Activated CD4-positive, alpha-beta T cell treated with anti-CD3 and anti-CD28 coated beads, Interleukin-2, amount 10 ng/mL, durations not matched to agents 7 days and 5 days (primary cell): ENCODE data around the gene APOBEC3C. TPM values are rescaled to one million over a fixed set of nuclear protein-coding genes. Genes with fewer than 3 reads are reported as not detected.
A peak's percentile ranks its signal among the peaks of the same experiment; 100 is the strongest.
"Not testable (repeated sequence)": the region's sequence is repeated elsewhere in the genome, so short reads cannot be mapped to it uniquely, and the experiment has no call there.

Source experiments
- CTCF ChIA-PET: fragments of 350-600 bp; sonication (Branson Sonifier 250); formaldehyde crosslinking; loops from one replicate; lab custom pipeline; 2021; ENCODE audit warnings: antibody characterized with exemption; lab: Charles Lee
- POLR2A ChIA-PET: fragments of 350-600 bp; sonication (Branson Sonifier 250); formaldehyde crosslinking; loops from one replicate; lab custom pipeline; 2021; ENCODE audit warnings: antibody characterized with exemption; lab: Charles Lee
- DNase-seq: peaks from one replicate; pipeline ENCODE4 v3.0.0-alpha.2; 2020
- H3K27ac Mint-ChIP-seq: one replicate; pipeline ENCODE4 v1.8.0; 2021; ENCODE audit warnings: mild to moderate bottlenecking, moderate library complexity, mixed read lengths
- H3K27me3 Mint-ChIP-seq: one replicate; pipeline ENCODE4 v1.8.0; 2021; ENCODE audit warnings: mixed read lengths
- H3K36me3 Mint-ChIP-seq: one replicate; pipeline ENCODE4 v1.8.0; 2021; ENCODE audit warnings: low read depth, mixed read lengths
- H3K4me1 Mint-ChIP-seq: one replicate; pipeline ENCODE4 v1.8.0; 2021; ENCODE audit warnings: mixed read lengths
- H3K4me3 Mint-ChIP-seq: one replicate; pipeline ENCODE4 v1.8.0; 2021; ENCODE audit warnings: mild to moderate bottlenecking, moderate library complexity, mixed read lengths
- H3K9me3 Mint-ChIP-seq: one replicate; pipeline ENCODE4 v1.8.0; 2021; ENCODE audit warnings: mixed read lengths
- total RNA-seq, 2 experiments: library from RNA; stranded (reverse); gene quantifications; one replicate each; pipeline ENCODE4 v1.2.3, GENCODE V29; 2021

Gene APOBEC3C
- total RNA-seq, 2 experiments from 2014 or later, result 111 to 144 TPM

DNA sequence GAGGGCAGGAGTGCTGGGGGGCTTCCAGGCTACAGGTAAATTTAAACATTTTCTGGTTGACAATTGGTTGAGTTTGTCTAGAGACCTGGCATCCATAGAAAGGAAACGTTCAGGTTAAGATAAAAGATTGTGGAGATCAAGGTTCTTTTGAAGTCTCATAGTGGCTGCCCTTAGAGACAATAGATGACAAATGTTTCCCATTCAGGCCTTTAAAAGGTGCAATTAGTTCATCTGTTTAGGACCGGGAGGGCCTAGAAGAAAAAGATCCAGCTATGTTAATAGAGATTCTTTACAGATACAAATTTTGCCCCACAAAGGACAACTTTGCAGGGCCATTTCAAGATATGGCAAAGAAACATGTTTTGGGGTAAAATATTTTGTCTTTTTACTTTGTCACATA, 23.0 kb downstream of the APOBEC3C start:
- peak overlapping the region; percentile 10 for H3K27ac Mint-ChIP-seq
- DNase-seq, H3K4me3 Mint-ChIP-seq, H3K27me3 Mint-ChIP-seq, POLR2A ChIA-PET, H3K36me3 Mint-ChIP-seq, H3K9me3 Mint-ChIP-seq: not testable (repeated sequence)
- CTCF ChIA-PET, result interaction anchor here (0.7 kb wide), 1 partner anchor 8 kb away, joined by 4 read pairs; no protein-coding TSS in a partner anchor
- H3K4me1 Mint-ChIP-seq, result peaks cover 40% of the 10 kb centered on the region

DNA sequence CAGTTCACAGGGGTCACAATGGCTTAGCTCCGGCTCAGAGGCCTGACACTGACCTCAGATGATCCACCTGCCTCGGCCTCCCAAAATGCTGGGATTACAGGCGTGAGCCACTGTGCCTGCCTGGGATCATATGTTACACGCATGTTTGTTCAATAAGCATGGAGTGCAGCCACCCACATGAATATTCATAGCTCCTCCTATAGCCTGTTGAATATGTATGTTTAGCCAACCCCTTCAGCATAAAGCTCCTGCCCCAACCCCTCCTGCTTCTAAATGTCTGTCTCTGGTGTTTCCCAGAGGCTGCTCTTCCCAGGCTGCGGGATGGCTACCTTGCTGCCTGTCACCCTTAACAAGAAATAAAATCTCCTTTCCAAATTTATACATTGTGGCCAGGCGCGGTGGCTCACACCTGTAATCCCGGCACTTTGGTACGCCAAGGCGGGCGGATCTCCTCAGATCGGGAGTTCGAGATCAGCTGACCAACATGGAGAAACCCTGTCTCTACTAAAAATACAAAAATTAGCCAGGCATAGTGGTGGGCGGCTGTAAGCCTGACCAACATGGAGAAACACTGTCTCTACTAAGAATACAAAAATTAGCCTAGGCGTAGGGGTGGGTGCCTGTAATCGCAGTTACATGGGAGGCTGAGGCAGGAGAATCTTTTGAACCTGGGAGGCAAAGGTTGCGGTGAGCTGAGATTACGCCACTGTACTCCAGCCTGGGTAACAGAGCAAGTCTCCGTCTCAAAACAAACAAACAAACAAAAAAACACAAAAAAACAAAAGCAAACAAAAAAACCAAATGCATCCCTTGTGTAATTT, 25.5 kb downstream of the APOBEC3C start:
- Mint-ChIP-seq H3K27me3 (no peaks in the 10 kb centered on the region), H3K4me1 (peaks cover 53% of the 10 kb centered on the region), H3K27ac (peak overlapping the region; percentile 81), H3K9me3 (no peaks in the 10 kb centered on the region), H3K4me3 (peak overlapping the region; percentile 92), H3K36me3 (peaks cover 7% of the 10 kb centered on the region)
- CTCF ChIA-PET, result interaction anchor here (1.2 to 1.4 kb wide), 2 partner anchors 11 to 169 kb away, joined by 3 to 5 read pairs; no protein-coding TSS in a partner anchor
- no peak for DNase-seq
- POLR2A ChIA-PET, result no interaction called here

DNA sequence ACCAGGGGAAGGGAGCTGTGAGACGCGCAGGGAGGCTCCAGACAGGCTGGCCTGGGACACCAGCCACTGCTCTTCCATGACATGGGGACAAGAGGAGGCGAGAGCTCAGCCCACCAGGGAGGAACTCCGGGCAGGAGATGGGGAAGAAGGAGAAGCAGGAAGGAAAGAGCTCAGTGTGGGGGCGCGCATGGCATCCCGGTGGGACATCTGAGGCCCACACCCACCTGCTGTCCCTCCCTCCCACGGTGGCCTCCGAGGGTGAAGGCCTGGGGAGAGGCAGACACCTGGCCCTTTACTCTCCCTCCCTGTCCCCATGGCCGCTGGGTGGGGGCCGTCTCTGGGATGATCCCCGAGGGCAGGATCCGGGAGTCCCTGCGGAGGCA, 26.1 kb downstream of the APOBEC3C start:
- Mint-ChIP-seq H3K4me3 (peak overlapping the region; percentile 92), H3K4me1 (peaks cover 56% of the 10 kb centered on the region), H3K36me3 (peaks cover 11% of the 10 kb centered on the region), H3K27ac (peak overlapping the region; percentile 81)
- CTCF ChIA-PET, result interaction anchor here (1.2 to 1.4 kb wide), 2 partner anchors 12 to 170 kb away, joined by 3 to 5 read pairs; no protein-coding TSS in a partner anchor
- DNase-seq, POLR2A ChIA-PET, H3K27me3 Mint-ChIP-seq, H3K9me3 Mint-ChIP-seq: not testable (repeated sequence)

DNA sequence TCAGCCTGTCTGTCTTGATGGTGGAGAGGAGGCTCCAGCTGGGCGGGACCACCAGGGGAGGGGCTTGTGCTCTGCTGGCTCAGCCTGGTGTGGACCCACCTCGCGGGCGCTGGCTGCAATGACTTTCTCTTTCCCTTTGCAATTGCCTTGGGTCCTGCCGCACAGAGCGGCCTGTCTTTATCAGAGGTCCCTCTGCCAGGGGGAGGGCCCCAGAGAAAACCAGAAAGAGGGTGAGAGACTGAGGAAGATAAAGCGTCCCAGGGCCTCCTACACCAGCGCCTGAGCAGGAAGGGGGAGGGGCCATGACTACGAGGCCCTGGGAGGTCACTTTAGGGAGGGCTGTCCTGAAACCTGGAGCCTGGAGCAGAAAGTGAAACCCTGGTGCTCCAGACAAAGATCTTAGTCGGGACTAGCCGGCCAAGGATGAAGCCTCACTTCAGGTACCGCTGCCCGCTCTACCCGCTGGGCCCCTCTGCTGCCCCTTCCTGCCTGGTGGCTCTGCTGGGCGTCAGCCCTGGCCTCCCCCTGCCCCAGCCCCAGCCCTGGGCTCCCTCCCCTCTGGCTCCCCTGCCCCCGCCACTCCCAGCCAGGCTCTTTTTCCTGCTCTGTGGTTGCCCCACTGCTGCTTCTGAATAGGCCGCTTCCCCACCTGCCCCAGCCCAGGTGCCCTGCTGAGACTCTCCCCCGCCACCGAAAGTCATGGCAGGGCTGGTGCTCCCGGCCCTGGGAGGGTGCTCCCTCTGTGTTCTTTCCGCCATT, 26.7 kb downstream of the APOBEC3C start, which contains the start of gene APOBEC3F:
TSS of gene APOBEC3F (plus strand) at position 327 of the 759 bp plus-strand sequence. CDS start at position 424, 97 bp downstream.
- peaks cover 16% of the 10 kb centered on the region for H3K36me3 Mint-ChIP-seq
- H3K27ac Mint-ChIP-seq, result peak within 1 kb of the TSS; percentile 92
- peak within 1 kb of the TSS; percentile 92 for H3K4me3 Mint-ChIP-seq
- peaks cover 56% of the 10 kb centered on the region for H3K4me1 Mint-ChIP-seq
- H3K9me3 Mint-ChIP-seq, H3K27me3 Mint-ChIP-seq, POLR2A ChIA-PET: not testable (repeated sequence)
- DNase-seq, result peak; percentile 75
- CTCF ChIA-PET, result interaction anchor here (0.6 to 1.4 kb wide), 3 partner anchors 13 to 170 kb away, joined by 3 to 5 read pairs (median 3); no protein-coding TSS in a partner anchor

DNA sequence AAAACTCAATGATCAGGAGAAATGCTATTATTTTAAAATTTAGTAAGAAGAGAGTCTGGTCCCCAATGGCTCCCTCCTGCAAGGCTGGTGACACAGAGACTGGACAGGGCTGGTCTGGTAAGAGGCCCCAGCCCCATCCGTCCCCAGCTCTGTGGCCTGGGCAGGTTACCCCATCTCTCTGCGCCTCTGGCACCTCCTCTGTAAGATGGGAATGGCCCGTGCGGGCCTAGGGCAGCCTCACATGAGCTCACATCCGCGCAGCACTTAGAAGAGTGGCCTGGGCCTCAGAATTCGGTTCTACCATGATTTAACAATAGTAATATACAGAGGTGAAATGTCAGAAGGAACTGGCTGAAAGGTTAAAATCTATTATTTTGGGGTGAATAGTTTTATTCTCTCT, 27.9 kb downstream of the APOBEC3C start:
- CTCF ChIA-PET, result no interaction called here
- Mint-ChIP-seq H3K27me3 (no peaks in the 10 kb centered on the region), H3K9me3 (no peaks in the 10 kb centered on the region), H3K4me1 (peaks cover 51% of the 10 kb centered on the region), H3K4me3 (peak overlapping the region; percentile 92), H3K27ac (peak overlapping the region; percentile 92), H3K36me3 (peaks cover 16% of the 10 kb centered on the region)
- POLR2A ChIA-PET, result no interaction called here
- no peak for DNase-seq

DNA sequence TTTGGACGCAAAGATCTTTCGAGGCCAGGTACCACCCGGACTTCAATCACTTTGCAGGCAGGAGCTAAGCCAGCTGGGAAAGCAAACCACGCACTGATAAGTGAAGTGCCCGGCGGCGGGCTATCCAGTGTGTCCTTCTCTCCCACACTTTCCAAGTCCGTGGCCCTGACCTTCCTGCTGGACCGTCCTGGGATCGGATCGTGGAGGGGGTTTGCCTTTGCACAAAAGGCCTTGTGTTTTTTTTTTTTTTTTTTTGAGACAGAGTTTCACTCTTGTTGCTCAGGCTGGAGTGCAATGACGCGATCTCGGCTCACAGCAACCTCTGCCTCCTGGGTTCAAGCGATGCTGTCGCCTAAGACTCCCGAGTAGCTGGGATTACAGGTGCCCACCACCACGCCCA, 29.0 kb downstream of the APOBEC3C start:
- peaks cover 16% of the 10 kb centered on the region for H3K36me3 Mint-ChIP-seq
- DNase-seq, H3K4me3 Mint-ChIP-seq, H3K27me3 Mint-ChIP-seq, H3K9me3 Mint-ChIP-seq, POLR2A ChIA-PET, H3K27ac Mint-ChIP-seq: not testable (repeated sequence)
- CTCF ChIA-PET, result interaction anchor here (0.7 kb wide), 1 partner anchor 106 kb away, joined by 3 read pairs; no protein-coding TSS in a partner anchor
- peaks cover 46% of the 10 kb centered on the region for H3K4me1 Mint-ChIP-seq

DNA sequence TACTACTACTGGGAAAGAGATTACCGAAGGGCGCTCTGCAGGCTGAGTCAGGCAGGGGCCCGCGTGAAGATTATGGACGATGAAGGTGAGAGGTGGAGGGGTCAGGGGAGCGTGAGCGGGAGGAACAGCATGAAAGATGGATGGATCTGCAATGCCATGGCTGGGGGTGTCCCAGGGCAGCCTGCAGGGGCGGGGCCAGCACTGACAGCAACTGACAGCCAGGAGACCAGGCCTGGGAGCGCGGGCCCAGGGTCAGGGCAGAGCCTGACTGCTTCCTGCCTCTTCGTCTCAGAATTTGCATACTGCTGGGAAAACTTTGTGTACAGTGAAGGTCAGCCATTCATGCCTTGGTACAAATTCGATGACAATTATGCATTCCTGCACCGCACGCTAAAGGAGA, 31.1 kb downstream of the APOBEC3C start:
- Mint-ChIP-seq H3K4me1 (peaks cover 33% of the 10 kb centered on the region), H3K36me3 (peaks cover 16% of the 10 kb centered on the region)
- H3K27ac Mint-ChIP-seq, CTCF ChIA-PET, H3K4me3 Mint-ChIP-seq, H3K9me3 Mint-ChIP-seq, H3K27me3 Mint-ChIP-seq, POLR2A ChIA-PET, DNase-seq: not testable (repeated sequence)

DNA sequence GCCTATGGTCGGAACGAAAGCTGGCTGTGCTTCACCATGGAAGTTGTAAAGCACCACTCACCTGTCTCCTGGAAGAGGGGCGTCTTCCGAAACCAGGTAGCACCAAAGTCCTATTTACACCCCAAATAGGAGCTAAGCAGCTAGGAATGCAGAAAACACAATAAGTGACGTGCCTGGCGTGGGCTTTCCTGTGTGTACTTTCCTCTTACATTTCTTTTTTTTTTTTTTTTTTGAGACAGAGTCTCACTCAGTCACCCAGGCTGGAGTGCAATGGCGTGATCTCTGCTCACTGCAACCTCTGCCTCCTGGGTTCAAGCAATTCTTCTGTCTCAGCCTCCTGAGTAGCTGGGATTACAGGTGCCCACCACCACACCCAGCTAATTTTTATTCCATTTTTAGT, 35.4 kb downstream of the APOBEC3C start:
- CTCF ChIA-PET, result interaction anchor here (1.2 to 1.4 kb wide), 2 partner anchors 73 to 79 kb away, joined by 3 to 4 read pairs; no protein-coding TSS in a partner anchor

DNA sequence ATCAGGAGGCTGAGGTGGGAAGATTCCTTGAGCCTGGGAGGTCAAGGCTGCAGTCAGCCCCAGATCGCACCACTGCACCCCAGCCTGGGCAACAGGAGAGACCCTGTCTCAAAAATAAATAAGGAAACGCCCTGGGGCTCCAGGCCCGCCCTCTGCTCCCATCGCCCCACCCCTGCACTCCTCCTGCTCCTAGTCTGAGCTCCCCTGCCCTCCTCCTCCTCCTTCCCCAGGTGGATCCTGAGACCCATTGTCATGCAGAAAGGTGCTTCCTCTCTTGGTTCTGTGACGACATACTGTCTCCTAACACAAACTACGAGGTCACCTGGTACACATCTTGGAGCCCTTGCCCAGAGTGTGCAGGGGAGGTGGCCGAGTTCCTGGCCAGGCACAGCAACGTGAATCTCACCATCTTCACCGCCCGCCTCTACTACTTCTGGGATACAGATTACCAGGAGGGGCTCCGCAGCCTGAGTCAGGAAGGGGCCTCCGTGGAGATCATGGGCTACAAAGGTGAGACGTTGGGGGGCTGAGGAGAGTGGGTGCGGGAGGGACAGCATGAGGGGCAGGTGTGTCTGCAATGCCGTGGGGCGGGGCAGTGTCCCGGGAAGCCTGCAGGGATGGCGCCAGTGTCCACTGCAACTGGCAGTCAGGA, 37.9 kb downstream of the APOBEC3C start:
- H3K36me3 Mint-ChIP-seq, H3K4me1 Mint-ChIP-seq, H3K27me3 Mint-ChIP-seq, H3K9me3 Mint-ChIP-seq, H3K4me3 Mint-ChIP-seq, H3K27ac Mint-ChIP-seq, DNase-seq, CTCF ChIA-PET, POLR2A ChIA-PET: not testable (repeated sequence)

More for the DNA sequence above, 35.4 kb downstream of the APOBEC3C start:
- H3K4me1 Mint-ChIP-seq, DNase-seq, H3K9me3 Mint-ChIP-seq, H3K27me3 Mint-ChIP-seq, POLR2A ChIA-PET, H3K27ac Mint-ChIP-seq, H3K4me3 Mint-ChIP-seq: not testable (repeated sequence)
- peaks cover 12% of the 10 kb centered on the region for H3K36me3 Mint-ChIP-seq

DNA sequence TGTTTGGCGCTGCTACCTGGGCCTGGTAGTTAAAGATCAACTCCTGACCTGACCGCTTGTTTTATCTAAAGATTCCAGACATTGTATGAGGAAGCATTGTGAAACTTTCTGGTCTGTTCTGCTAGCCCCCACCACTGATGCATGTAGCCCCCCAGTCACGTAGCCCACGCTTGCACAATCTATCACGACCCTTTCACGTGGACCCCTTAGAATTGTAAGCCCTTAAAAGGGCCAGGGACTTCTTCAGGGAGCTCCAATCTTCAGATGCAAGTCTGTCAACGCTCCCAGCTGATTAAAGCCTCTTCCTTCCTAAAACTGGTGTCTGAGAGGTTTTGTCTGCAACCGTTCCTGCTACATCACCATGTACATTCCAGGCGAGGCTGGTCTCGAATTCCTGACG, 41.6 kb downstream of the APOBEC3C start:
- CTCF ChIA-PET, result interaction anchor here (0.6 kb wide), 1 partner anchor 20 kb away, joined by 3 read pairs; no protein-coding TSS in a partner anchor
- Mint-ChIP-seq H3K27me3 (no peaks in the 10 kb centered on the region), H3K27ac (no peak overlapping the region), H3K9me3 (no peaks in the 10 kb centered on the region), H3K4me1 (no peaks in the 10 kb centered on the region), H3K4me3 (no peak overlapping the region), H3K36me3 (peaks cover 3% of the 10 kb centered on the region)
- no peak for DNase-seq
- POLR2A ChIA-PET, result no interaction called here

DNA sequence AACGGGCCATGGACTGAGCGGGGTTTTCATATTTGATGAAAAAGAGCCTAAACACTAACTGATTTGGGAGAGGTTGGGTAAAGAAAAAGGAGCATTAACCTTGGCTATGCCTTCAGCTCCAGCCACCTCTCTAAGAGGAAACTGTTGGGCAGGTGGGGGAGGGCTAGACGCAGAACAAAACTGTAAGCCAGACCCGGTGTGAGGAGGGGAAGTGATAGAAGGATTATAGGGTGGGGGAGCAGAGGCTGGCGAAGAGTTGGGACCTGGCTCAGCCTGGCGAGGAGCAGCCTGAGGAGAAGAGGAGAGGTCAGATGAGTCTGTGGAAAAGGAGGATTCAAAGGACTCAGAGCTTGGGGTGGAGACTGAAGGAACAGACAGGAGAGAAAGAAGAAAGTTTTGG, 47.2 kb downstream of the APOBEC3C start:
- H3K27ac Mint-ChIP-seq, H3K9me3 Mint-ChIP-seq, H3K4me1 Mint-ChIP-seq, DNase-seq, H3K36me3 Mint-ChIP-seq, POLR2A ChIA-PET, CTCF ChIA-PET, H3K4me3 Mint-ChIP-seq, H3K27me3 Mint-ChIP-seq: not testable (repeated sequence)

DNA sequence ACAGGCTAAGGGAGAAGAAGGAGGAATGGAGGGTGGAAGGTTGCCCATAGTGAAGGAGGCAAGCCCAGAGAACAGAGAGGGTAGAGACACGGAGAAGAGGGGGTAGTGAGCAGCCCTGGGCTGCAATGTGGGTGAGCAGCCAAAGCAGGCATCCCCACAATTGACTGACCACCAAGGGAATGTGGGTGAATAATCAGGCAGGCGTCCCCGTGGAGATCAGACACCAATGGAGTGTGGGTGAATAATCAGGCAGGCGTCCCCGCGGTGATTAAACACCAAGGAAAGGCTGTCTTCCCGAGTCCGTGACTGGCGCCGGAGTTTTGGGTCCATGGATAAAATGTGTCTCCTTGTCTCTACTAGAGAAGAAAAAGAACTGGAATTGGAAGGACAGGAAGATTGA, 47.9 kb downstream of the APOBEC3C start:
- H3K36me3 Mint-ChIP-seq, CTCF ChIA-PET, H3K4me3 Mint-ChIP-seq, POLR2A ChIA-PET, H3K4me1 Mint-ChIP-seq, DNase-seq, H3K9me3 Mint-ChIP-seq, H3K27ac Mint-ChIP-seq, H3K27me3 Mint-ChIP-seq: not testable (repeated sequence)
